GM06990 (cell line): Measurements from ENCODE around the gene NUP50.

Experiments used
- DNase-seq: peaks from one replicate; pipeline ENCODE4 v3.0.0-alpha.2; 2011; ENCODE audit not compliant: insufficient read length; ENCODE audit errors: extremely low read depth
- H3K27me3 ChIP-seq: replicated peaks from 2 replicates; pipeline ENCODE4 v1.6.0; 2011; ENCODE audit warnings: low read length; ENCODE audit not compliant: control insufficient read depth, insufficient read depth
- H3K36me3 ChIP-seq: 2 replicates; pipeline ENCODE4 v1.5.1; 2011; ENCODE audit warnings: low read length; ENCODE audit not compliant: control insufficient read depth, insufficient read depth
- H3K4me3 ChIP-seq: replicated peaks from 2 replicates; pipeline ENCODE4 v1.5.1; 2011; ENCODE audit warnings: low read depth, mild to moderate bottlenecking, control low read depth, low read length
- CTCF ChIP-seq: IDR thresholded peaks from 2 replicates; pipeline ENCODE4 v1.5.1; 2011; ENCODE audit warnings: low read length, control low read depth, mild to moderate bottlenecking, inconsistent platforms; ENCODE audit not compliant: insufficient read depth, poor library complexity, severe bottlenecking

The NUP50 gene

GRCh38 chr22:45205276-45205925 is 41.7 kb downstream of the NUP50 start:
- peaks cover 26% of the 10 kb centered on the region for H3K36me3 ChIP-seq
- no peaks in the 10 kb centered on the region for H3K27me3 ChIP-seq
- no peak for DNase-seq
- TF ChIP-seq CTCF: no peak
- H3K4me3 ChIP-seq: no peak overlapping the region

- DNase-seq: no peak
- Histone ChIP-seq H3K36me3 (peaks cover 24% of the 10 kb centered on the region), H3K4me3 (no peak overlapping the region), H3K27me3 (no peaks in the 10 kb centered on the region)
- TF ChIP-seq CTCF: no peak
Measured at GRCh38 chr22:45206233-45206632, 42.5 kb downstream of the NUP50 start.

GRCh38 chr22:45207533-45207932 is 43.8 kb downstream of the NUP50 start:
- no peak for DNase-seq
- Histone ChIP-seq H3K4me3 (no peak overlapping the region), H3K36me3 (peaks cover 22% of the 10 kb centered on the region), H3K27me3 (no peaks in the 10 kb centered on the region)
- no peak for TF ChIP-seq CTCF

- DNase-seq: no peak
- Histone ChIP-seq H3K4me3 (no peak overlapping the region), H3K36me3 (peaks cover 22% of the 10 kb centered on the region), H3K27me3 (no peaks in the 10 kb centered on the region)
- no peak for TF ChIP-seq CTCF
Measured at GRCh38 chr22:45207981-45208664, 44.4 kb downstream of the NUP50 start.

- no peak for TF ChIP-seq CTCF
- peaks cover 19% of the 10 kb centered on the region for H3K36me3 ChIP-seq
- H3K27me3 ChIP-seq: no peaks in the 10 kb centered on the region
- H3K4me3 ChIP-seq: no peak overlapping the region
- no peak for DNase-seq
Measured at GRCh38 chr22:45208696-45208992, 44.9 kb downstream of the NUP50 start.
